GM21423 (cell line): ENCODE results near the gene C2orf49.

ENCODE experiments used
- ATAC-seq: cut with Tn5 transposase; IDR thresholded peaks from one replicate; pipeline ENCODE4 v1.9.1; 2021; ENCODE audit warnings: mild to moderate bottlenecking, moderate library complexity; ENCODE audit not compliant: unreplicated experiment

The C2orf49 gene

GRCh38 chr2:105380432-105381100 lies 43.2 kb downstream of the C2orf49 start:
- no peak for ATAC-seq

GRCh38 chr2:105381101-105381668 lies 43.8 kb downstream of the C2orf49 start:
- ATAC-seq = no peak

- no peak for ATAC-seq
These were observed 44.8 kb downstream of the C2orf49 start for GRCh38 chr2:105382177-105382576.

GRCh38 chr2:105383432-105384166 lies 46.3 kb downstream of the C2orf49 start:
- no peak for ATAC-seq

GRCh38 chr2:105384216-105384615 lies 46.9 kb downstream of the C2orf49 start:
- ATAC-seq = no peak

- ATAC-seq = no peak
These were observed 47.5 kb downstream of the C2orf49 start for GRCh38 chr2:105384861-105385260.

GRCh38 chr2:105385731-105386540 lies 48.6 kb downstream of the C2orf49 start:
- no peak for ATAC-seq

GRCh38 chr2:105387225-105387624 lies 49.9 kb downstream of the C2orf49 start:
- ATAC-seq = no peak

GRCh38 chr2:105388971-105389381 lies 51.6 kb downstream of the C2orf49 start:
- ATAC-seq = no peak

- ATAC-seq = no peak
These were observed 53.1 kb downstream of the C2orf49 start for GRCh38 chr2:105390454-105390853.

- no peak for ATAC-seq
These were observed 53.8 kb downstream of the C2orf49 start for GRCh38 chr2:105391058-105391627.

- no peak for ATAC-seq
These were observed 54.7 kb downstream of the C2orf49 start for GRCh38 chr2:105391763-105392662.

GRCh38 chr2:105393373-105394055 lies 56.2 kb downstream of the C2orf49 start:
- ATAC-seq = no peak

- no peak for ATAC-seq
These were observed 57.7 kb downstream of the C2orf49 start for GRCh38 chr2:105394951-105395611.

- no peak for ATAC-seq
These were observed 58.4 kb downstream of the C2orf49 start for GRCh38 chr2:105395691-105396090.

- no peak for ATAC-seq
These were observed 59.1 kb downstream of the C2orf49 start for GRCh38 chr2:105396254-105397024.

GRCh38 chr2:105397025-105397722 lies 59.8 kb downstream of the C2orf49 start:
- no peak for ATAC-seq
